HG02623 (cell line): Measurements from ENCODE around the gene RBBP8.
"Not testable (repeated sequence)": the region's sequence is repeated elsewhere in the genome, so short reads cannot be mapped to it uniquely, and the experiment has no call there.

ENCODE experiments used
- ATAC-seq: cut with Tn5 transposase; IDR thresholded peaks from one replicate; pipeline ENCODE4 v1.9.1; 2021; ENCODE audit warnings: moderate library complexity; ENCODE audit not compliant: unreplicated experiment

RBBP8 gene

GRCh38 chr18:22933206-22933965, at the start of gene RBBP8:
TSS of gene RBBP8 (plus strand) at chr18:22933328. CDS start at chr18:22936852, 3,524 bp downstream.
- peak; percentile 79 for ATAC-seq

DNA sequence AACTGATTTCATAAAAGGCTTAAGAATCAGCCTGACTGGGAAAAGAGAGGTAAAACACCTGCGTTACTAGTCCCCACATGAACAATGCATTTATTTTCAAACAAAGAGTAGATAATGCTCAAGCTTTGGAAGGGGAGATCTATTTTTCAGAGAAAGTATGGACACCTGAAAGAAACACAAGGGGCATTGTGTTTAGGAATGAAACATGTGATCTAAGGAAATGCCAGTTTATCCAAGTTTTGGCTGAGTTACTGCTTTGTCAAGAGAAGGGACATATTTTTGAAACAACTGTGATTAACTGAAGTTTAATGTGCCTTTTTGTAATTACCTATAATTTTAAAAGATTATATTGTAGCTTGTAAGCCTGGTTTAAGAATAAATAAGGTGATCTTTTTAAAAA, 49.3 kb upstream of the RBBP8 start:
- ATAC-seq = no peak

DNA sequence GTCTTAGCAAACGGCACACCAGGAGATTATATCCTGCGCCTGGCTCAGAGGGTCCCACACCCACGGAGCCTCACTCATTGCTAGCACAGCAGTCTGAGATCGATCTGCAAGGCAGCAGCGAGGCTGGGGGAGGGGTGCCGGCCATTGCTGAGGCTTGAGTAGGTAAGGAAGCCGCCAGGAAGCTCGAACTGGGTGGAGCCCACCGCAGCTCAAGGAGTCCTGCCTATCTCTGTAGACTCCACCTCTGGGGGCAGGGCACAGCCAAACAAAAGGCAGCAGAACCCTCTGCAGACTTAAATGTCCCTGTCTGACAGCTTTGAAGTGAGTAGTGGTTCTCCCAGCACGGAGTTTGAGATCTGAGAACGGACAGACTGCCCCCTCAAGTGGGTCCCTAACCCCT, 47.4 kb upstream of the RBBP8 start:
- ATAC-seq = not testable (repeated sequence)

- no peak for ATAC-seq
Measured at GRCh38 chr18:22899421-22899820, 33.7 kb upstream of the RBBP8 start.

GRCh38 chr18:22900558-22901238, 32.4 kb upstream of the RBBP8 start:
- no peak for ATAC-seq

DNA sequence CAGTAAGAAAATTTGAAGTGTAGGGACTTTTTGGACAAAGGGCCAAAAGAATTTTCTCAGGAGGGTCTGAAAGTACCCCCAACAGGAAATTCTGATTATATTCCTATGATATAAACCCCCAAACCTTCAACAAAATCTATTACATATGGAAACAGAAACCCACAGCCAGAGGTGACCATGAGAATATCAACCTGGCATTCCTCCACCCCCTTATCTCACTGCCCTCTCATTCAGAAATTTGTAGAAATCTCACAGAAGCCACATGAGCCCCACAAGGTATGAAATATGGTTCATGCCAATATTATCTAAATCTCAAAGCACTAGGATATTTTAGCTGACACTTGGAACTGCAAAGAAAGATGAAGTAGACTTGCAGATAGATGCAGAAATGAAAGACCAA, 31.0 kb upstream of the RBBP8 start:
- ATAC-seq = no peak

GRCh38 chr18:22903248-22903647, 29.9 kb upstream of the RBBP8 start:
- not testable (repeated sequence) for ATAC-seq

GRCh38 chr18:22912149-22912548, 21.0 kb upstream of the RBBP8 start:
- ATAC-seq = no peak

DNA sequence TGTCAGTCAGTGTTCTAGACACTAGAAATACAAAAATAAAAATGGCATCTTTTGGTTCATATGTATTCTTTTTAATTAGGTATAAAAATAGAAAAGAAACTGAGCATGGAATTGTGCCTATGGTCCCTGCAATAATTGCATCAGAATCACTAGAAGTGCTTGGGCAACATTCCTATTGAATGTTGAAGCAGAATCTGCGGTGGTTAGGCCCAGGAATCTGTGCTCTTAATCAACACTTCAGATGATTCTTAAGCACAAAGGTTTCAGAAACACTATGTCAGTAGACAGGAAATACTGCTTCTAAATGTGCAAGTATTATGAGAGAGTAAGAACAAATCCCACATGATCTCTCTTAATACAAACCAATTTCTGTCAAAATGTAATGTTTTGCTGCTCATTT, 20.3 kb upstream of the RBBP8 start:
- no peak for ATAC-seq

GRCh38 chr18:22913861-22914260, 19.3 kb upstream of the RBBP8 start:
- ATAC-seq = no peak

DNA sequence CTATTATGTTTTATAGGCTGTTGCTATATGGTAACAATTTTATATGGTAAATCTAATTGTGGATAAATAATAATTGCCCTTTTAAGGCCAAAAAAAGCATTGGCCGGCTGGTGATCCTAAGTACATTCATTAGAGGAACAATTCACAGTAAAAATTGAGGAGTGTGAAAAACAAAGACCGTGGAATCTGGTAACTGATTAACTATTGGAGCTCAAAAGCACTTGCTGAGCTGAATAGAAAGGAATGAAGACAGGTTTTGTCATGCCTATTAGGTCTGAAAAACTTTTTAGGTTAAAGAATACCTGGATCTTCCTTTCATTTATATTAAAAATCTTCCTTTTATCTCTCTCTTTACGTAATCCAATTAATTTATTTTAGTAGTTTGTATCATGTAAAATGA, 18.5 kb upstream of the RBBP8 start:
- no peak for ATAC-seq

DNA sequence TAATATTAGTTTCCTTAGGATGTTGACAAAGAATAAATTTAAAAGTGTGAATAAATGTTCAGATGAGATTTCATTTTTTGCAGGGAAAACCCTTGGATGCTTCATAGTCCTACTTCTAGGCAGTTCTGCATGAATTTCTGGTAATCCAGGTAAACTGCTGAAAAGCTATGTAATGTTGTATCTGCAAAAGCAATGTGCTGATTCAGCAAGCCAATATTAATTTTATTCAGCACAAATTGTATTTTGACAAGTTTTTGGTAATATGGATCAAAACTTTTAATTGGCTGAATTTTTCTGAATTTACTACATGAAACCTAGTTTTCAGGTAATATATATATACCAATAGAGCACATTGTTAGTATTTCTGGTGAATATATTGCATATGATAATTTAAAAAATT, 17.8 kb upstream of the RBBP8 start:
- ATAC-seq = no peak

- no peak for ATAC-seq
Measured at GRCh38 chr18:22921772-22922171, 11.4 kb upstream of the RBBP8 start.

GRCh38 chr18:22924589-22924988, 8.5 kb upstream of the RBBP8 start:
- ATAC-seq = no peak

DNA sequence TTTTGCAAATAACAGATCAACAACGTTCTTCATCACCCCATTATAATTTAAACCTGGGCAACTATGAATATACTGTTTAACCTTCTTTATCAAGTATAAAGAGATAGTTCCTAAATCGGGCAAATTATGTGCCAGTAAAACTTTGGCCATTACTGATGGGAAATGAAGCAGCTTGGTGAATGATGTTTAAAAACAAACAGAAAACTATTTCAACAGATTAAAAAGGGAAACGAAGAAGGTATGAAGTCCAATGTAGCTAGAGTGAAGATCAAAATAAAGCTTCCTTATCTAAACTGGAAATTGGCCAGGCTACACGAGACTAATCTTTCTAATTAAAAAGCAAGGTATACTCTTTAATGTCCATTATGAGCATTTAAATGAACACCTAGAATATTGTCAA, 6.7 kb upstream of the RBBP8 start:
- ATAC-seq = no peak

DNA sequence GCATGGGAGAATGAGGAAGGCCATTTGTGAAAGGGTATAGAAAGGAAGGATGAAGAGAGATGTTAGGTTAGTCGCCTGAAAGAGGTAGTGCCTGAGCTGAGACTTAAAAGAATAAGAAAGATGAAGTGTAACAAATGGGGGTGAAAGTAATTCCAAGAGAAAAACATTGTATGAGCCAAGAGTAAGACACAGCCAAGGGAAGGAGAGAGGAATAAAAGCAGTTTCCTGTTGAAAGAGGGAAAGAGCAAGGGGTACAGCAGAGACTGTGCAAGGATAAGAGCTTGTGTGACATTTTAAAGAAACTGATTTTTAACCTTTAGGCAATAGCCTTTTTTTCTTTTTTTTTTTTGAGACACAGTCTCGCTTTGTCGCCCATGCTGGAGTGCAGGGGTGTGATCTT, 4.8 kb upstream of the RBBP8 start:
- no peak for ATAC-seq

GRCh38 chr18:22930089-22930713, 2.9 kb upstream of the RBBP8 start:
- ATAC-seq = peak; percentile 39

DNA sequence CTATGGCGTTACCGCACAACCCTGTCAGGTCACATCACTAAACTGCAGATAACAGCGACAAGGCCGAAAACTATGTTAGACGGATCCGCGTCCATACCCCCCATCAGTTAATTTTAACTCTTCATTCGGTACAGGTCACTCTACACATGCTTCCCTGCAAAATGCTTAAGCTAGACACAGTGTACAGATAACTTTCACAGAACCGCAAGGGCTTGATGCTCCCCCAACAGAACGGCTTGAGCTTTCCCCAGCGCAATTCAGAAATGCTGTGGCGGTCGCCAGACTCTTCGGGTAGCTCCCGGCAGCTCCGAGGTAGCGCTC, 283 bp upstream of the RBBP8 start:
- peak; percentile 28 for ATAC-seq

GRCh38 chr18:22933966-22934423, 867 bp downstream of the RBBP8 start:
- no peak for ATAC-seq

DNA sequence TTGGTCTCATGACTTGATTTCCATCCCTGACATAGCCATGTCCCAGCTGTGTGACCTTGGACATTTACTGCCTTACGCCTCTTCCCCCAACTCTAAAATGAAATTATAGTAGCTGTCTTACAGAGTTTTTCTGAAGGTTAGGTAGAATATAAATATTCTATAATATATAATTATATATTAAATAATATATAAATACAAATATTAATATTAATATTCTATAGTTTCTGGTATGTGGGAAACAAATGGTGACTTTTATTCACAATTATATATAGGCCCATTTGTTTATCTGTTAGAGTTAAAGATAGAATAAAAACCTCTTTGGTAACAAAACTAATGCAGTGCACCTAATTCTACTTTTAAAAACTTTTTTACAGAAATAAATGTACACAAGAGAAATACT, 1.7 kb downstream of the RBBP8 start:
- ATAC-seq = no peak

- no peak for ATAC-seq
Measured at GRCh38 chr18:22935431-22935830, 2.3 kb downstream of the RBBP8 start.

DNA sequence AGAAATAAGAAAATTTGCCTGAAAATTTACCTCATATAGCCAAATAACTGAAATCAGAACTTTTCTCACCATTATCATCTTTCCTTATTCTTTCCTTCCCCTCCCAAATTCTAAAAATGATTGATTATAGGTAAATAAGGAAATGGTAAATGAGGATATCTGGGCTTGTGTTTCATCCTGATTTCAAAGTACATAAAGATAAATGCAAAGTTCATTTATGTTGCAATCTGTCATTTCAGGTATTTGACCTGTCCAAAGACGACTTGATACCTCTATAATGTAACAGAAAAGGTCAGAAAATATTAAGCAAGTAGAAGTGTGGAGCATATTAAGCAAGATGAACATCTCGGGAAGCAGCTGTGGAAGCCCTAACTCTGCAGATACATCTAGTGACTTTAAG, 3.4 kb downstream of the RBBP8 start:
- no peak for ATAC-seq
